IMR-90 (cell line): ENCODE data around the gene ACOT7. TPM values are rescaled to one million over a fixed set of nuclear protein-coding genes. Genes with fewer than 3 reads are reported as not detected.

Source experiments
- ATAC-seq: fragments of 200-7000 bp; cut with Tn5 transposase; 2 replicates; pipeline ENCODE4 v1.9.1; 2020; ENCODE audit warnings: low read depth, mild to moderate bottlenecking, moderate library complexity
- BruUV-seq: library from RNA; stranded (reverse); fragments of 400-500 nt; replicated peaks from 2 replicates; lab custom pipeline; 2021; lab: Mats Ljungman, UMichigan
- CTCF ChIA-PET: fragments of 300-600 bp; formaldehyde crosslinking; extraction: SDS; loops from one replicate; lab custom pipeline; 2021; ENCODE audit warnings: antibody characterized with exemption; lab: Yijun Ruan, JAX
- POLR2A ChIA-PET: fragments of 300-600 bp; sonication (Branson Sonifier 250); formaldehyde crosslinking; loops from one replicate; lab custom pipeline; 2022; ENCODE audit warnings: antibody characterized with exemption; ENCODE audit not compliant: unreplicated experiment; lab: Charles Lee
- DNase-seq: peaks from one replicate; pipeline ENCODE4 v3.0.0; 2013
- H2AFZ ChIP-seq: replicated peaks from 2 replicates; pipeline ENCODE3; 2013; ENCODE audit warnings: low read length, mild to moderate bottlenecking; ENCODE audit not compliant: poor library complexity
- H2AK5ac ChIP-seq: 2 replicates; pipeline ENCODE4 v1.6.1; 2013; ENCODE audit warnings: low read depth, low read length, inconsistent platforms
- H2AK9ac ChIP-seq: replicated peaks from 2 replicates; pipeline ENCODE3; 2013; ENCODE audit warnings: mild to moderate bottlenecking, low read depth, low read length, moderate library complexity; ENCODE audit not compliant: poor library complexity
- H2BK120ac ChIP-seq: 2 replicates; pipeline ENCODE4 v1.6.1; 2013; ENCODE audit warnings: low read depth, low read length, inconsistent platforms
- H2BK15ac ChIP-seq: 3 replicates; pipeline ENCODE4 v1.6.1; 2013; ENCODE audit warnings: low read depth, low read length, inconsistent platforms
- H2BK20ac ChIP-seq: 2 replicates; pipeline ENCODE4 v1.6.1; 2013; ENCODE audit warnings: low read depth, mild to moderate bottlenecking, inconsistent platforms, low read length, moderate library complexity
- H2BK5ac ChIP-seq: 2 replicates; pipeline ENCODE4 v1.6.1; 2013; ENCODE audit warnings: mild to moderate bottlenecking, low read depth, low read length, inconsistent platforms; ENCODE audit not compliant: poor library complexity, severe bottlenecking
- H3K14ac ChIP-seq: replicated peaks from 2 replicates; pipeline ENCODE4 v1.6.1; 2013; ENCODE audit warnings: low read depth, low read length, inconsistent platforms
- H3K18ac ChIP-seq: 2 replicates; pipeline ENCODE4 v1.6.1; 2013; ENCODE audit warnings: low read depth, low read length, control low read depth
- H3K23ac ChIP-seq: 2 replicates; pipeline ENCODE4 v1.6.1; 2013; ENCODE audit warnings: low read depth, low read length, inconsistent platforms
- H3K27ac ChIP-seq: 2 replicates; pipeline ENCODE4 v1.5.1; 2013; ENCODE audit warnings: mild to moderate bottlenecking, control low read depth, low read length; ENCODE audit not compliant: insufficient read depth
- H3K27me3 ChIP-seq: 2 replicates; pipeline ENCODE4 v1.6.1; 2013; ENCODE audit warnings: low read length; ENCODE audit not compliant: control insufficient read depth, insufficient read depth
- H3K36me3 ChIP-seq: 2 replicates; pipeline ENCODE4 v1.6.1; 2013; ENCODE audit warnings: low read length, mixed read lengths; ENCODE audit not compliant: control insufficient read depth, insufficient read depth
- H3K4ac ChIP-seq: 2 replicates; pipeline ENCODE4 v1.6.1; 2013; ENCODE audit warnings: low read depth, low read length, inconsistent platforms
- H3K4me1 ChIP-seq: 2 replicates; pipeline ENCODE4 v1.6.1; 2013; ENCODE audit warnings: low read length, mixed read lengths; ENCODE audit not compliant: control insufficient read depth, insufficient read depth
- H3K4me2 ChIP-seq: 2 replicates; pipeline ENCODE4 v1.6.1; 2013; ENCODE audit warnings: low read depth, mild to moderate bottlenecking, control low read depth, low read length, moderate library complexity
- H3K4me3 ChIP-seq: 2 replicates; pipeline ENCODE4 v1.5.1; 2013; ENCODE audit warnings: low read depth, mild to moderate bottlenecking, control low read depth, low read length, moderate library complexity; ENCODE audit not compliant: insufficient read depth
- H3K56ac ChIP-seq: 2 replicates; pipeline ENCODE4 v1.6.1; 2013; ENCODE audit warnings: low read length, inconsistent platforms; ENCODE audit not compliant: insufficient read depth; ENCODE audit errors: extremely low read depth
- H3K79me1 ChIP-seq, 2 experiments: 2 replicates each; pipeline ENCODE4 v1.6.1; 2013; ENCODE audit warnings: low read length in 2 of 2, inconsistent platforms in 1 of 2, low read depth in 1 of 2
- H3K9ac ChIP-seq: 2 replicates; pipeline ENCODE4 v1.6.1; 2013; ENCODE audit warnings: low read depth, low read length, control low read depth
- H3K9me1 ChIP-seq: 2 replicates; pipeline ENCODE4 v1.6.1; 2013; ENCODE audit warnings: low read length, inconsistent platforms; ENCODE audit not compliant: insufficient read depth
- H3K9me3 ChIP-seq: 2 replicates; pipeline ENCODE4 v1.6.1; 2013; ENCODE audit warnings: low read length; ENCODE audit not compliant: control insufficient read depth, insufficient read depth
- H4K20me1 ChIP-seq: 2 replicates; pipeline ENCODE4 v1.6.1; 2013; ENCODE audit warnings: low read length, inconsistent platforms; ENCODE audit not compliant: insufficient read depth
- H4K5ac ChIP-seq: 2 replicates; pipeline ENCODE4 v1.6.1; 2013; ENCODE audit warnings: mild to moderate bottlenecking, low read depth, low read length, control low read depth
- H4K8ac ChIP-seq, 2 experiments: 2 replicates each; pipeline ENCODE4 v1.6.1; 2013; ENCODE audit warnings: low read depth in 2 of 2, low read length in 2 of 2, control low read depth in 1 of 2, inconsistent platforms in 1 of 2
- H4K91ac ChIP-seq: 2 replicates; pipeline ENCODE4 v1.6.1; 2013; ENCODE audit warnings: low read depth, low read length, inconsistent platforms; ENCODE audit not compliant: insufficient read depth
- FOS ChIP-seq: fragments of 150-350 bp; IDR thresholded peaks from 2 replicates; pipeline ENCODE4 v1.6.1; 2016; ENCODE audit warnings: low read depth, low read length
- NFE2L2 ChIP-seq: fragments of 150-350 bp; IDR thresholded peaks from 2 replicates; pipeline ENCODE4 v1.6.1; 2016; ENCODE audit warnings: low read depth, mild to moderate bottlenecking, low read length
- RAD21 ChIP-seq: IDR thresholded peaks from 2 replicates; pipeline ENCODE4 v1.6.1; 2012; ENCODE audit warnings: low read length, improper control_type of control experiment
- RFX5 ChIP-seq: IDR thresholded peaks from 2 replicates; pipeline ENCODE4 v1.8.0; 2012; ENCODE audit warnings: low read depth, mild to moderate bottlenecking, low read length, moderate library complexity
- WGBS, 2 experiments: methylation state at CpG; one replicate each; pipeline versions ENCODE4 v1.1.5 to v1.1.7; 2013; ENCODE audit warnings: missing lambda C conversion rate in 2 of 2; ENCODE audit not compliant: insufficient read length in 1 of 2; ENCODE audit errors: extremely low coverage in 2 of 2; 5-methylcytosine and 5-hydroxymethylcytosine counted together
- dilution Hi-C: fragments of 300-500 bp; cut with HindIII; formaldehyde crosslinking; loops from one replicate; pipeline ENCODE4 v1.14.3; 2018; ENCODE audit warnings: low sequenced_read_pairs; ENCODE audit not compliant: unreplicated experiment
- in situ Hi-C: fragments of 300-500 bp; cut with MboI; formaldehyde crosslinking; loops from 3 replicates; pipeline ENCODE4 v1.14.3; 2019; ENCODE audit warnings: low sequenced_read_pairs, inconsistent platforms, mixed read lengths
- intact Hi-C: fragments of 100-400 bp; cut with micrococcal nuclease; formaldehyde crosslinking; loops from 2 replicates; pipeline ENCODE4 v1.10.0; 2022
- polyA plus RNA-seq, 3 experiments: library from polyadenylated mRNA; depleted of rRNA; stranded (reverse); fragments of >200 nt; gene quantifications; 2 replicates each; pipeline ENCODE4 v1.2.3, GENCODE V29; 2012; ENCODE audit warnings: low replicate concordance in 1 of 3
- total RNA-seq: library from RNA; depleted of rRNA; stranded (reverse); fragments of >200 nt; gene quantifications from 2 replicates; pipeline ENCODE4 v1.2.3, GENCODE V29; 2012

The ACOT7 gene
- total and polyA plus RNA-seq, 2 of the 4 experiments (the other 2 are of a cell fraction), result 51.6 to 242 TPM

DNA sequence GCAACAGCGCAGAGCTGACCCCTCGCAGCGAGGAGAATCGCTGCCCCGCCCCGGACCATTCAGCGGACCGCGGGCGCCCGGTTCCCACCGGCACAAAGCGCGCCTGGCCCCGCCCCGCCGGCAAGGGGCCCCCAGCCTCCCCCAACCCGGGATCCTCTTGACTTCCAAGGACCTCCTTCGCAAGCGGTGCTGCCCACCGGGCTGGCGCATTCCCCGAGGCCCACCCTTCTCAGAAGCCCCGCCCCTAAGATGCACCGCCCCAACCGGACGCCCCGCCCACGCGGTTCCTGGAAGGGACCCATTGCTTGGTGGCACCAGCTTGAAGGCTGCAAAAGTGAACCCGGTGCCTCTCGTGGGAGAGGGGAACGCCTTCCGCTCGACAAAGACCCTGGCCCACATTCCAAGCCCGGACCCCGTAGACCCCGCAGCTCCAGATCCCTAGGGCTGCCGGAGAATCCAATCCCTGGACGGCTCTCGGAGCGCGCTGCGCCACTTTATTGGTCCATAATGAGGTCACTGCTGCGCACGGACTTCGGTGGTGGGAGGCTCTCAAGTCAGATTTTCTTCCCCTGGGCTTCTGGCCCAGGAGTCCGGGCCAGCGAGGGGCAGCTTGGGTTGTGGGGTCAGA is 147.6 kb downstream of the ACOT7 start:
- BruUV-seq, result no TSS peak
- intact Hi-C loops, result loop anchor here (1.0 to 5.0 kb wide), 6 partner anchors 97 to 246 kb away; partner anchors contain the start of gene PLEKHG5
- Histone ChIP-seq H3K18ac (no peak overlapping the region), H2AK5ac (no peak overlapping the region), H2BK5ac (no peak overlapping the region), H2BK20ac (no peak overlapping the region), H2AK9ac (no peak overlapping the region), H3K4ac (no peak overlapping the region), H3K4me1 (no peaks in the 10 kb centered on the region), H4K5ac (no peak overlapping the region), H2BK15ac (no peak overlapping the region), H2BK120ac (no peak overlapping the region), H4K20me1 (peaks cover 16% of the 10 kb centered on the region), H3K9ac (no peak overlapping the region), H3K36me3 (no peaks in the 10 kb centered on the region), H3K23ac (no peak overlapping the region), H3K4me3 (no peak overlapping the region), H3K27ac (no peak overlapping the region), H3K56ac (no peak overlapping the region), H3K79me1 (no peaks in the 10 kb centered on the region), H2AFZ (peak overlapping the region; percentile 49), H3K4me2 (no peak overlapping the region), H4K8ac (no peak overlapping the region), H3K14ac (no peak overlapping the region), H3K9me1 (no peaks in the 10 kb centered on the region), H4K91ac (no peak overlapping the region), H3K27me3 (peaks cover 69% of the 10 kb centered on the region), H3K9me3 (no peaks in the 10 kb centered on the region)
- ChIA-PET POLR2A (no interaction called here), CTCF (interaction anchor here (0.6 to 2.3 kb wide), 13 partner anchors 10 to 240 kb away, joined by 3 to 8 read pairs (median 4); no protein-coding TSS in a partner anchor)
- no peak for ATAC-seq
- in situ Hi-C loops, result loop anchor here (5.0 kb wide), 1 partner anchor 96 kb away; no protein-coding TSS in a partner anchor
- DNase-seq, result no peak
- TF ChIP-seq RAD21 (no peak), NFE2L2 (no peak), FOS (no peak), RFX5 (no peak)
- dilution Hi-C loops, result no loop called here
- 5% methylated on average over 16 of the region's 49 CpGs; no CpG with 5 or more reads in 1 of the 2 experiments for WGBS, 2 experiments
